Mononuclear cell (primary cell): ENCODE results near the gene CYP26B1. TPM values are rescaled to one million over a fixed set of nuclear protein-coding genes. Genes with fewer than 3 reads are reported as not detected.

Source experiments
- H3K27me3 ChIP-seq: 2 replicates; pipeline ENCODE4 v1.6.0; 2011; ENCODE audit warnings: low read length, control low read depth; ENCODE audit not compliant: insufficient read depth
- H3K4me1 ChIP-seq: 2 replicates; pipeline ENCODE4 v1.5.1; 2011; ENCODE audit warnings: mild to moderate bottlenecking, low read length, control low read depth; ENCODE audit not compliant: insufficient read depth
- H3K4me3 ChIP-seq: 2 replicates; pipeline ENCODE4 v1.5.1; 2011; ENCODE audit warnings: mild to moderate bottlenecking, low read length, moderate library complexity
- H3K9me3 ChIP-seq: 2 replicates; pipeline ENCODE4 v1.5.1; 2011; ENCODE audit warnings: low read depth, mild to moderate bottlenecking, control low read depth, low read length
- total RNA-seq: library from RNA; depleted of rRNA; stranded (reverse); fragments of >200 nt; gene quantifications from one replicate; pipeline ENCODE4 v1.2.3, GENCODE V29; 2012

CYP26B1 gene
- total RNA-seq, 1 donor: under 0.01 TPM

DNA sequence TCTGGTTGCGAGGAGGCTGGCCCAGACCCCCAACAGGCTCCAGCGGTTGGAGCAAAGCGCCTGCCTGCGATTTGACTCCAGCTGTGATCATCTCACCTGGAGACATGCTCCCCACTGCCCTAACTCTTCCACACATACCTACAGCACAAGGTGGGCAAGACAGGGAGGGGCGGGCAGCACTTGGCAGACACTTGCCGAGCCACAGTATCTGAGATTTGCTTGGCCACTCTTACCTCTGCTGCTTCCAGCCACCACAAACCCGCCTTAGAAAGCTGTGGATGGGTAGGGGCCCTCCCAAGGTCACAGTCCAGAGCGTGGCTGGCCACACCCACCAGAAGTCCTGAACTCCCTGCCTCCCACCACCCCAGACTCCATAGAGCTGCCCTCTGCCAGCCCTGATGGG is 8.2 kb downstream of the CYP26B1 start:
- H3K9me3 ChIP-seq: no peaks in the 10 kb centered on the region
- peaks cover 17% of the 10 kb centered on the region for H3K27me3 ChIP-seq
- no peaks in the 10 kb centered on the region for H3K4me1 ChIP-seq
- H3K4me3 ChIP-seq: no peak overlapping the region

DNA sequence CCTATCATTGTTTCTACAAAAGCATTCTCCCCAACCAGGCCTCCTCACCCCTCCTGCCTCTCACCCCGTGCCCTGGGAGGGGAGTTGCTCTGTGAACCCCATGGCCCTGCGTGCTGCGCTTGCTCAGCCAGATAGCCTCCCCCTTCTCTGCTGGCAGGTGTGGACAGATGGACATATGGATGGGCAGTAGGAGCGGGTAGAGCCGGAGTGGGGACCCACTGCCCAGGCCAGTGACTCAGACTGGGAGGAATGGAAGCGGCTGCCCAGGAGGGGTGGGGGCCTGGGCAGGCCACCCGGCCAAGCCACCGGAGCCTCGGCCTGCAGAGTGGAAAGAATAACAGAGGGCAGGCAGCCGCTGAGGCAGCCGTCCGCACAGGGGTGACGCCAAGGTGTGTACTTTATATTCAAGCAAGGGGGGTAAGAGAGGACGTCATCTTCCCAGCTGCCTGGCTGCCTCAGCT is 8.7 kb downstream of the CYP26B1 start:
- peaks cover 15% of the 10 kb centered on the region for H3K27me3 ChIP-seq
- no peaks in the 10 kb centered on the region for H3K4me1 ChIP-seq
- H3K9me3 ChIP-seq: no peaks in the 10 kb centered on the region
- no peak overlapping the region for H3K4me3 ChIP-seq

DNA sequence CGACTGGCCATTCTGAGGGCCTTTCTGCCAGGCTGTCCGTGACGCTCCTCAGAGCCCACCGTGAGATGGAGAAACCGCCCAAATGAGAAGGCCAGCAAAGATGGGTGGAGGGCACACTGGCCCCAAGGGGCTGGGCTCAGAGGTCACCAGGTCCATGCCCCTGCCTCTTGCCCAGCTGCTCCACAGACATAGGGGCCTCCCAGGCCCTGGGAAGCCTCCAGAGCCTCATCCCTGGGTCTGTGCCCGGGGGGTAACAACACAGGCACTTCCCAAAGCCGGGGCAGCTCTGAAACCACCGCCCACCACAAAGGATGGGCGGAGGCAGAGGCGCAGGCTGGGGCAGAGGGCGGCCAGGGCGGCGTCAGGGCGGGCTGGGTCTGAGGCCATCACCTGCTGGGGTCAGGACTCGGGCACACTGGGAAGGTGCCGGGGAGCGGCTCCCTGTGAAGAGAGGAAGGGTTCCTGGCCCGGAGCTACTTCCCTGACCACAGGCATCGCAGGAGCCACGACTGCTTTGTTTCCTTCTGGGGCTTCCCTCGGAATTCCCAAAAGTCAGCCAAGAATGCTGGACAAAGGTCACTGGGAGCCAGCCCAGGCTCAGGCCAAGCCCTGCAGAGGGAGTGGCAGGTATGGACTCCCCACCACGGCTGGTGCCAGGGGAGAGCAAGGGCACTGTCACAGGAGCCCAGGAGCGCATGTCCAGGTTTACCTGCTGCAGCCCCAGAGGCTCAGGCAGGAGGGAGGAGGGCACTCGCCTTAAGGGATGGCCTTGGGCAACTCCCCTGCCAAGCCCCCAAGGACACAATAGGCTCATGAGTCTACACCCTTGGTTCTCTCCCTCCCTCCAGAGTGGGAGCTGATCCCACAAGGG is 9.4 kb downstream of the CYP26B1 start:
- H3K27me3 ChIP-seq: peaks cover 9% of the 10 kb centered on the region
- no peaks in the 10 kb centered on the region for H3K9me3 ChIP-seq
- H3K4me1 ChIP-seq: no peaks in the 10 kb centered on the region
- no peak overlapping the region for H3K4me3 ChIP-seq

DNA sequence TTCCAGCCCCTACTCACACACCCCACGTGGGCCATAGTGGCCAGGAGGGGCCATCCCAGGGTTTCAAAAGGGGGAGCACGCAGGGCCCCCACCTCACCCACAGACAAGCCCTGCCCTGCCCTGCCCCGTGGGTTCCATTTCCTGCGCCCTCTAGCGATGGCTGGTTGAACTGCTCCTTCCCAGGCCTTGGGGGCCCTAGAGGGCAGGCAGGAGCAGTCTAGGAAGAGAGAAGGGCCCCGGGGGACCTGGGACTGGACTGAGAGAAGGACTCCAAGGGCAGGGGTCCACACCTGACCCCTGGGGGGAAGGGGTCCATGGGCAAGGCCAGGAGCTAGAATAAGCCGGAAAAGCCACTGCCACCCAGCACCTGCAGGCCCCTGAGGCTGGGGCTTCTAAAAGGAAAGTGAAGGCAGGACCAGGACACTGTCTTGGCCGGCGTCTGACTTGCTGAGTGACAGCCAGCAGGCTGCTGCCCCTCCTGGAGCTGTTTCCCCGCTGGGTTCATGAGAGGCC is 10.1 kb downstream of the CYP26B1 start:
- Histone ChIP-seq H3K27me3 (peaks cover 4% of the 10 kb centered on the region), H3K4me1 (no peaks in the 10 kb centered on the region), H3K4me3 (no peak overlapping the region), H3K9me3 (no peaks in the 10 kb centered on the region)

DNA sequence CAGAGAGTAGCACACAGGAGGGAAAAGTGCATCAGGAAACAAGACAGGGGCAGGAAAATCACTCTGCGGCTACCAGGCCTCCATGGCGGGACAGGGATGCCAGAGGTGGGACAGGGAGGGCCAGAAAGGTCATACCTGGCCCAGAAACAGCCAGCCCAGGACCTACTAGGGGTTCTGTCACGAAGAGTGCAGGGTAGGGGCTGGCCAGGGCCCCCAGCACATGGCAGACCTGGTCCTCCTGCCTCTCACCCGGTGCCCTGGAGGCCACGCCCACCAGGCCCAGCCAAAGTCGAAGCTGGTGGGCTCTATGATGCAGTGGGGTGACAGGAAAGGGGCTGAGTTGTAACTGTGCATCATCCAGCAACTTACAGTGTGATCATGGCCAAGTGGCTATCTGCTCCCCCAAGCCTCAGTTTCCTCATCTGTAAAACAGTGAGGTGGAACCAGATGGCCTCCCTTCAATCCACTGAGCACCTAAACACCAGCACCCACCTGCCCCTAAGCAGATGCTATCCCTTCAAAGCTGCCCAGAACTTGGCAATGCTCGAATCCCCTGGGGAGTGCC is 10.6 kb downstream of the CYP26B1 start:
- Histone ChIP-seq H3K4me3 (no peak overlapping the region), H3K9me3 (no peaks in the 10 kb centered on the region), H3K27me3 (no peaks in the 10 kb centered on the region), H3K4me1 (no peaks in the 10 kb centered on the region)

DNA sequence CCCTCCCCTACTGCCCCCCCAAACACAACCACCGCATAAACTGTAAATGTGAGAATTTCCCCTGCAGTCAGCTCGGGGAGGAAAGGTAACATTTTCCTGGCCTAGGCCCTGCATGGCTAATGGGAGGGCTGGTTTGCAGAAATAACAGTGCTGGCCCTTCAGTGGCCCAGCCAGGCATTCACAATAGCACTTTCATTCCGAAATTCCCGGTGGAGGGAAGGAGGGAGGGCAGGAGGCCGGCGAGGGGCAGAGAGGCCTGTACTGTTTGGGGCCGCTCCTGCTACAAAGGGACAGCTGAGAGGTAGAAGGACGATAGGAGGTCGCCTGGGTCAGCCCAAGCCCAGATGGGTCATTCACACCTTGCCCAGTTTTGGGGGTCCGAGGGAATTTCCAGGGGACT is 11.3 kb downstream of the CYP26B1 start:
- H3K4me1 ChIP-seq: no peaks in the 10 kb centered on the region
- no peak overlapping the region for H3K4me3 ChIP-seq
- no peaks in the 10 kb centered on the region for H3K9me3 ChIP-seq
- no peaks in the 10 kb centered on the region for H3K27me3 ChIP-seq

DNA sequence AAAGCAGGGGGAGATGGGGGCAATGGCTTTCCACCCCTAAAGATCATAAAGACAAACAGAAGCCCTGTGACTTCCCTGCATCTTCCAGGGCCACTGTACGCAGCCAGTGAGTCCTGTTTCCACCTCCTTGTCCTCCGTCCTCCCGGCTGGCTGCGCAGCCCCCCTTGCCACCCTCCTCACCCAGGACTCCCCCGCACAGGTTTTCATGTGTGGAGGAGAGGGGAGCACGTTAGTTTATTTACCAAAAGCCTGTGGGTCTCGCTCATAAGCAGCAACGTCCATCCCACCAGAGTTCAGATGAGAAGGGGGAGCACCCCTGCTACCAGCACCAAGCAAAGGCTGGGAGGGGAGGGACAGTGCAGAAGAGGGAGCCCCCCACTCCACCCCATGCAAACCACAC is 11.7 kb downstream of the CYP26B1 start:
- no peaks in the 10 kb centered on the region for H3K4me1 ChIP-seq
- H3K4me3 ChIP-seq: no peak overlapping the region
- H3K27me3 ChIP-seq: no peaks in the 10 kb centered on the region
- H3K9me3 ChIP-seq: no peaks in the 10 kb centered on the region

DNA sequence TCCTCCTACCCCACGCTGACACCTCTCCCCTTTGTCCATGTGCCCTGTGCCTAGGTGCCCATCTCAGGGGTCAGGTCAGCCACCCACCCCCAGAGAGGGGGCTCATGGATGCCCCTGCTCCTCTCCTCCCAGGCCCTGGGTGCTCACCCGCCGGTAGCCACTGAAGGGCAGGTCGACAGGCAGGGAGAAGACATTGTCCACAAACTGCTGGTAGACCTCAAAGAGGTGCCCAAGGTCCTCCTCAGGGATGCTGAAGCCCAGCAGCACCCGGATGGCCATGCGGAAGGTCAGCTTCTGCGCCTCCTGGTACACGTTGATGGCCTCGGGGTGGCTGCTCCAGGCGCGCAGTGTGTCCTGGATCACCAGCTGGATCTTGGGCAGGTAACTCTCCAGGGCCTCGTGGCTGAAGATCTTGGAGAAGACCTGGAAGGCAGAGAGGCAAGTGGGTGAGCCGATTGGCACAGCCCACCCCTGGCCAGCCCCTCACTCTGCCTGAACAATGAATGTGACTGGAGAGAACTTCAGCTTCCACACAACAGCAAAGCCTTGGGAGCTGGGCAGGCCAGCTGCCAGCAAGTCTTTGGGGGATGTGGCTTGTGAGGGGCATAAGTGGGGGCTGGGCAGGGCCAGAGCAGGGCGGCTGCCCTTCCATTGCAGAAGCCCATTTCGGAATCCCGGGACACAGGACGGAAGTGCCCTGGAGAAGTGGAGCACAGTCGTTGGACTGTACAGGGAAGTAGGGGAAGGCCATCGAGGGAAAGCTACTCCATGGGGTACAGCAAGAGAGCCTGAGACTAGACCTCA is 12.5 kb downstream of the CYP26B1 start:
- H3K9me3 ChIP-seq: no peaks in the 10 kb centered on the region
- H3K4me1 ChIP-seq: no peaks in the 10 kb centered on the region
- H3K4me3 ChIP-seq: no peak overlapping the region
- no peaks in the 10 kb centered on the region for H3K27me3 ChIP-seq

DNA sequence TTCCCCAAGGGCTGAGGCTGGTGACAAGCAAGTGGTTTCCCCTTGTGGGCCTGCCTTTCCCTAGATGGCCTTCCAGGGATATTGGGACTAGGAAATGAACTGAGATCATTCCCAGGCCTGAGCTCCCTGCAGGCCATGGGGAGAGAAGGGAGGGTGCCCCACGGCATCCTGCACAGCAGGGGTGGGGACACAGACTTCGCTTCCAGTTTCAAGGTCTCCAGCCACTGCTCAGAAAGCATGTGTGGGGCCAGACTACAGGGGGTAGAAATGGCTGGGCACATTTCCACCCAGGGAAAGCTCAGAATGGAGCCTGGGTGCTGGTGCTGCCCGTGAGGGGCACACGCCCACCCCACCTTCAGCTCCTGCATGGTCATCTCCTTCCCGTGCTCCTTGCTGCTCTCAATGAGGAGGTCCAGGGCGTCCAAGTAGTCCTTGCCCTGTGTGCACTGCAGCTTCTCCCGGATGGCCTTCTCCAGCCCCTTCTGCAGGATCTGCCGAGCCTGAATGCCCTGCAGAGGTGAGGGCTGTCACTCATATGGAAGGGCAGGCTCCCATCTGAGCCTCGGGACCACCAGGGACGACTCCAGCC is 13.2 kb downstream of the CYP26B1 start:
- Histone ChIP-seq H3K4me3 (no peak overlapping the region), H3K4me1 (no peaks in the 10 kb centered on the region), H3K9me3 (no peaks in the 10 kb centered on the region), H3K27me3 (no peaks in the 10 kb centered on the region)

DNA sequence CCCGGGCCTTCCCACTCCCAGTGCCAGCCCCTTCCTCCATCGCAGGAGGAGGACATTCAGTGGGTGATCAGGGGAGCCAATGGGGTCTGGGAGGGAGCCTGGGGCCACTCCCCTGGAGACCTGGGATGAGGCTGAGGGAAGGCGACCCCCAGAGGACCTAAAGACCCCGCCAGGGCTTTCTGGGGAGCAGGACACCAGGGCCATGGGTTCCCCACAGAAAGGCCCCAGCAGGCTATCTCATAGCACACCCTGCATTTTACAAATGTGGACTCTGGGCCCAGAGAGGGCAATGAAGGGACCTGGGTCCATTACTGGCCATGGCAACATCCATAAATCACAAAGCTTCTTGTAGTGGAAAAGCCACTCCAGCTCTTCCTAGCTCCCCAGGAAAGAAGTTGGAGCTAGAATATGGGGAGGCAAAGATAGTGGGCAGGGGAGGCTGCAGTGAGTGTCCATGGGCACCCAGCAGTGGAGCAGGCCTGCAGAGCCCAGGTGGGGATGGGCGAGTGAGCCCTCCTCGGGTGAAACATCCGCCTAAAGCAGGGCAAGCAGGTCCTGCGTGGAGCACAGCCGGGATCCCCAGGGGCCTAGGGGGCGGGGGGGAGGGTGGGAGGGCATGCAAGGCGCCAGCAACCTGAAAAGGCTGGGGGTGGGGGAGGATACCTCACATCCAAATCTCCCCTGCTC is 13.8 kb downstream of the CYP26B1 start:
- no peaks in the 10 kb centered on the region for H3K4me1 ChIP-seq
- no peaks in the 10 kb centered on the region for H3K27me3 ChIP-seq
- H3K4me3 ChIP-seq: no peak overlapping the region
- H3K9me3 ChIP-seq: no peaks in the 10 kb centered on the region

DNA sequence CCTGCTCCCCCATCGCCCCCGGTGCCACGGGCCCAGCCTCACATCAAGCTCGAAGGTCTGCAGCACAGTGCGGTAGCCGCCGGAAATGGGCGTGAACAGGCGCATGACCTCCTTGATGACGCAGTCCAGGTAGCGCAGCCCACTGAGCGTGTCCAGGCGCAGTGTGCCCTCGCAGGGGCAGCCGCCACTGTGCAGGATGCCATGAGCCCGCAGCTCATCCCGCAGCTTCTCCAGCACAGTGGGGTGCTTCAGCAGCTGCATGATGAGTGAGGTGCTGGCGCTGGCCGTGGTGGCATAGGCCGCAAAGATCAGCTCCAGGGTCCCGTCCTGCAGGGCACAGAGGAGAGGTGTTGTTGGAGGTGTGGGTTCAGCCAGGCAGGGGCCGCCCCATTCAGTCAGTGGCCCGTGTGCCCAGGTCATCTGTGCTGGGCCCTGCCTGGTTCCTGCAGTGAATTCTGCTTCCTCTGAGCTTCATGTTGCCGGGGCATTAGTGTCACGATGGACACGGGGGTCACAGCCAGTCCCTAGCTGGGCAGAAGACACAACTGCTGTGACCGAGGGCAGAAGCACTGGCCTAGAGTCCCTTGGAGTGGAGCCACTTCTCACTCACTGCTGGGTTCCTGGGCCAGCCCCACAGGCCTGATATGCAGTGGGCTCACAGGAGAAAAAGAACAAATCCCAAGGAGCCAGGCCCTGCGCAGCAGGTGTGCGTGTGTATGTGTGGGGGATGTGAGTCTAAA is 14.5 kb downstream of the CYP26B1 start:
- H3K4me3 ChIP-seq: no peak overlapping the region
- H3K9me3 ChIP-seq: no peaks in the 10 kb centered on the region
- H3K27me3 ChIP-seq: no peaks in the 10 kb centered on the region
- H3K4me1 ChIP-seq: no peaks in the 10 kb centered on the region

DNA sequence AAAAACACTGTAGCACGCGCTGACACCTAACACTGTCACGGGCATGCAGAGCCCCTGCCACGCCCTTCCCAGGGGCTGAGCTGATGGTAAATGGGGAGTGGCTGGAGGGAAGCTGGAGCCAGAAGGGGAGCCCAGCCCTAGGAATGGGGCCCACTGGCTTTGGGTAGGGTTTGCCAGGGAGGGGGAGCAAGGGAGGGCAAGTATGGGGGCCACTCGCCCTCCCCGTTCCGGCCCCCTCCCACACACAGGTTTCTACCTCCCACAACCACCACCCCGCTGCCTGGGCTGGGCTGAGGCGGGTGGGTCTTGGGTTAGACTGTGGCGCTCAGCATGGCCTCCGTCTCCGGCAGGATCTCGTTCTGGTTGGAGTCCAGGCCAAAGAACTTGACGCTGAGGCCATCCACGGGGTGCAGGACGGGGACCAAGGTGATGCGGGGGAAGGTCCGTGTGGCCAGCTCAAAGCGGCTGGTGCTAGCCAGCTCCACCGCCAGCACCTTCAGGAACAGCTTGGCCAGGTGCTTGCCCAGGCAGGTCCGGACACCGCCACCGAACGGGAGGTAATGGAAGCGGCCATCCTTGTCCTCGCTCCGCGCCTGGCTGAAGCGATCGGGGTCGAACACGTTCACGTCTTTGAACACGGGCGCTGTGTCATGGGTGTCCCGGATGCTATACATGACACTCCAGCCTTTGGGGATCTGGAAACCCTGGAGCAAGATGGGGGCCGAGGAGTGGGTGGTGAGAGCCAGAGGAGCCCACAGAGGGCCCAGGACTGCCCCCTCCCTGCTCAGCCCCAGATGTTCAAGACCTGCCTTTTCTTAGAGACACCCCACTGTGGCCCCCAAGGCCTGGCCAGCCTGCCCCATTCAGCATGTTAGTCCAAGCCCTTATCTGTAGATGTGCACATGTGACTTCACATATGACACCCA is 15.5 kb downstream of the CYP26B1 start:
- Histone ChIP-seq H3K9me3 (no peaks in the 10 kb centered on the region), H3K27me3 (no peaks in the 10 kb centered on the region), H3K4me1 (no peaks in the 10 kb centered on the region), H3K4me3 (no peak overlapping the region)

DNA sequence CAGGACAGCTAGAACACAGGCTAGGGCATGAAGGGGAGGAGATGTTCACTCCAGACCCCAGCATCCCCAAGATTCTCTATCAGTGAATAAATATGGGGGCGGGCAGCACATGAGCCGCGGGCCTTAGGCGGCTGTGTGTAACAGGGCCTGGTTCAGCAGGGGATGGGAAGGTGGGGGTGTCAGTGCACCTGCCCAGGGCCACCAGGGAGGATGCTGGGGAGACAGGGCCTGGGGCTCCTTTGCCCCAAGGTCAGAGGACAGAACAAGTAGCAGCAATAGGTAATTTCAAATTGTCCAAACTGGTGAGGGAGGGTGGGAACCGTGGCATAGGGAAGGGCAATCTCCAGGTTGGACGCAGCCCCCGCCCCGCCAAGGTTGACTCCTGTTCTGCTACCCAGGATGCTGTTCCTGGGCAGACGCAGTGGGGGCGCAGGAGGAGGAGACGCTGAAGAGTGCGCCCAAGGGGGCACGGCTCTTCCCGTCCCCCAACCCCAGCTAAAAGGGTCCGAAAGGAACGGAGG is 16.2 kb downstream of the CYP26B1 start:
- H3K27me3 ChIP-seq: no peaks in the 10 kb centered on the region
- H3K4me3 ChIP-seq: no peak overlapping the region
- H3K9me3 ChIP-seq: no peaks in the 10 kb centered on the region

More for the DNA sequence above, 16.2 kb downstream of the CYP26B1 start:
- no peaks in the 10 kb centered on the region for H3K4me1 ChIP-seq
